Gastrocnemius medialis (tissue), 4 donors: ENCODE results near the gene CFAP141. TPM values are rescaled to one million over a fixed set of nuclear protein-coding genes. Genes with fewer than 3 reads are reported as not detected.
A peak's percentile ranks its signal among the peaks of the same experiment; 100 is the strongest.

Source experiments
- ATAC-seq, 2 donors: fragments of 150-250 bp; one replicate each; pipeline ENCODE4 v1.9.1; 2016
- DNase-seq, 2 donors: peaks; one replicate each; pipeline ENCODE4 v3.0.0-alpha.2; 2019
- H3K27ac ChIP-seq, 4 donors: fragments of 200-600 bp; sonication (generic); 1 replicate in 1 of 4; 2 replicates in 3 of 4; pipeline ENCODE4 v1.5.1; 2016 to 2018; ENCODE audit warnings: mild to moderate bottlenecking in 2 of 4, moderate library complexity in 1 of 4
- H3K27me3 ChIP-seq, 3 donors: fragments of 200-600 bp; sonication (generic) in 2 of 3; 1 replicate in 1 of 3; 2 replicates in 2 of 3; pipeline versions ENCODE4 v1.5.1 to v1.6.0; 2016 to 2019; ENCODE audit warnings: mild to moderate bottlenecking in 1 of 3, moderate library complexity in 1 of 3
- H3K36me3 ChIP-seq, 2 donors: fragments of 200-600 bp; sonication (generic) in 1 of 2; one replicate each; pipeline ENCODE4 v1.5.1; 2017 to 2018
- H3K4me1 ChIP-seq, 2 donors: fragments of 200-600 bp; sonication (generic) in 1 of 2; one replicate each; pipeline ENCODE4 v1.5.1; 2016 to 2017; ENCODE audit warnings: mild to moderate bottlenecking in 2 of 2
- H3K4me3 ChIP-seq, 4 donors: fragments of 200-600 bp; sonication (generic) in 3 of 4; 1 replicate in 1 of 4; 2 replicates in 3 of 4; pipeline ENCODE4 v1.5.1; 2016 to 2019; ENCODE audit warnings: mild to moderate bottlenecking in 2 of 4
- H3K9me3 ChIP-seq, 3 donors: fragments of 200-600 bp; sonication (generic) in 2 of 3; 1 replicate in 1 of 3; 2 replicates in 2 of 3; pipeline ENCODE4 v1.5.1; 2016 to 2019
- CTCF ChIP-seq, 5 experiments: fragments of 450-650 bp in 3 of 5; fragments of 200-600 bp in 2 of 5; sonication (generic) in 2 of 5; IDR thresholded peaks in 4 of 5; conservative IDR thresholded peaks in 1 of 5; 1 replicate in 4 of 5; 2 replicates in 1 of 5; pipeline ENCODE4 v1.5.1; 2016 to 2019; ENCODE audit warnings: antibody characterized with exemption in 5 of 5, mild to moderate bottlenecking in 3 of 5, moderate library complexity in 3 of 5
- POLR2A ChIP-seq, 2 donors: fragments of 450-650 bp; IDR thresholded peaks; one replicate each; pipeline ENCODE4 v1.6.1; 2017; ENCODE audit warnings: antibody characterized with exemption in 2 of 2, mild to moderate bottlenecking in 2 of 2, moderate library complexity in 2 of 2
- in situ Hi-C, 4 donors: fragments of 200-750 bp; cut with MboI; loops; one replicate each; pipeline versions ENCODE4 v1.15.0 to v1.8.0; 2017; ENCODE audit warnings: low sequenced_read_pairs in 4 of 4
- intact Hi-C: fragments of 100-400 bp; cut with DNase I; formaldehyde crosslinking; loops from one replicate; pipeline ENCODE4 v1.15.1; 2023; ENCODE audit warnings: low total_unique reads
- total RNA-seq, 4 donors: library from RNA; depleted of rRNA; stranded (reverse); fragments of >200 nt; gene quantifications; one replicate each; pipeline versions ENCODE4 v1.1.0 to v1.2.3, GENCODE V29; 2016

The CFAP141 gene
- total RNA-seq, 4 donors from 2014 or later = not detected

- H3K27ac ChIP-seq = peak overlapping the region; percentile 96 to 100 (median 98)
- intact Hi-C loops (loop anchor here (2.0 kb wide), 1 partner anchor 20 kb away; no protein-coding TSS in a partner anchor), in situ Hi-C loops (no loop called here)
- no peak for TF ChIP-seq POLR2A (IDR thresholded peaks at IDR 0.05)
- no peak for TF ChIP-seq CTCF (IDR thresholded peaks at IDR 0.05 in 4 of 5, conservative IDR thresholded peaks at IDR 0.05 in 1 of 5)
- H3K36me3 ChIP-seq = peaks cover 0 to 35% of the 10 kb centered on the region in 2 donors
- H3K27me3 ChIP-seq = no peaks in the 10 kb centered on the region
- DNase-seq = no peak
- peak overlapping the region in 2 of 4 donors; percentile 80 to 83 for H3K4me3 ChIP-seq
- H3K4me1 ChIP-seq = peaks cover 45 to 48% of the 10 kb centered on the region in 2 donors
- H3K9me3 ChIP-seq = no peaks in the 10 kb centered on the region
- no peak for ATAC-seq
Measured at GRCh38 chr1:154218545-154218944, 12.4 kb upstream of the CFAP141 start.

- H3K36me3 ChIP-seq = peaks cover 8 to 75% of the 10 kb centered on the region in 2 donors
- no peaks in the 10 kb centered on the region for H3K27me3 ChIP-seq
- H3K27ac ChIP-seq = peak overlapping the region in 1 of 4 donors; percentile 4
- intact Hi-C loops = no loop called here
- no peak for TF ChIP-seq CTCF (IDR thresholded peaks at IDR 0.05 in 4 of 5, conservative IDR thresholded peaks at IDR 0.05 in 1 of 5)
- TF ChIP-seq POLR2A (IDR thresholded peaks at IDR 0.05) = no peak
- H3K4me1 ChIP-seq = peaks cover 13 to 19% of the 10 kb centered on the region in 2 donors
- in situ Hi-C loops = no loop called here
- no peak for DNase-seq
- no peak overlapping the region for H3K4me3 ChIP-seq
- no peaks in the 10 kb centered on the region for H3K9me3 ChIP-seq
- ATAC-seq = no peak
Measured at GRCh38 chr1:154213274-154213673, 7.1 kb upstream of the CFAP141 start.

GRCh38 chr1:154212083-154212482, 6.0 kb upstream of the CFAP141 start:
- no peak overlapping the region for H3K4me3 ChIP-seq
- no peaks in the 10 kb centered on the region for H3K27me3 ChIP-seq
- in situ Hi-C loops (no loop called here), intact Hi-C loops (no loop called here)
- H3K9me3 ChIP-seq = no peaks in the 10 kb centered on the region
- H3K27ac ChIP-seq = no peak overlapping the region
- ATAC-seq (no peak), DNase-seq (no peak)
- peaks cover 8 to 75% of the 10 kb centered on the region in 2 donors for H3K36me3 ChIP-seq
- H3K4me1 ChIP-seq = peaks cover 2 to 7% of the 10 kb centered on the region in 2 donors
- TF ChIP-seq CTCF (IDR thresholded peaks at IDR 0.05 in 4 of 5, conservative IDR thresholded peaks at IDR 0.05 in 1 of 5) (no peak), POLR2A (IDR thresholded peaks at IDR 0.05) (no peak)

GRCh38 chr1:154208677-154209388, 2.7 kb upstream of the CFAP141 start:
- peaks cover 0 to 7% of the 10 kb centered on the region in 2 donors for H3K4me1 ChIP-seq
- H3K27me3 ChIP-seq = no peaks in the 10 kb centered on the region
- peak in 1 of 2 donors; percentile 45 for DNase-seq
- in situ Hi-C loops (no loop called here), intact Hi-C loops (no loop called here)
- peaks cover 8 to 84% of the 10 kb centered on the region in 2 donors for H3K36me3 ChIP-seq
- TF ChIP-seq POLR2A (IDR thresholded peaks at IDR 0.05) (no peak), CTCF (IDR thresholded peaks at IDR 0.05 in 4 of 5, conservative IDR thresholded peaks at IDR 0.05 in 1 of 5) (no peak)
- peak in 1 of 2 donors; percentile 61 for ATAC-seq
- no peaks in the 10 kb centered on the region for H3K9me3 ChIP-seq
- peak overlapping the region in 3 of 4 donors; percentile 4 to 65 (median 49) for H3K27ac ChIP-seq
- no peak overlapping the region for H3K4me3 ChIP-seq
